A673 (cell line): ENCODE results near the gene TMEM30B. TPM values are rescaled to one million over a fixed set of nuclear protein-coding genes. Genes with fewer than 3 reads are reported as not detected.
A peak's percentile ranks its signal among the peaks of the same experiment; 100 is the strongest.

Source experiments
- BruUV-seq: library from RNA; stranded (reverse); fragments of 400-500 nt; replicated peaks from 2 replicates; lab custom pipeline; 2021; lab: Mats Ljungman, UMichigan
- CTCF ChIA-PET: fragments of 300-600 bp; sonication (Branson Sonifier 250); formaldehyde crosslinking; loops from one replicate; lab custom pipeline; 2022; ENCODE audit warnings: antibody characterized with exemption; lab: Charles Lee
- POLR2A ChIA-PET: fragments of 300-600 bp; sonication (Branson Sonifier 250); formaldehyde crosslinking; loops from one replicate; lab custom pipeline; 2022; ENCODE audit warnings: antibody characterized with exemption; ENCODE audit not compliant: low non-redundant PET; lab: Charles Lee
- DNase-seq: peaks from one replicate; pipeline ENCODE4 v3.0.0-alpha.2; 2015; ENCODE audit warnings: low spot score
- H3K27ac ChIP-seq: fragments of 200-600 bp; sonication (generic); 2 replicates; pipeline ENCODE4 v1.5.1; 2016; ENCODE audit warnings: mixed run types, low read depth, mild to moderate bottlenecking, mixed read lengths, antibody characterized with exemption, low read length; ENCODE audit not compliant: poor library complexity, severe bottlenecking
- H3K27me3 ChIP-seq: fragments of 200-600 bp; sonication (generic); replicated peaks from 2 replicates; pipeline ENCODE4 v1.6.1; 2017; ENCODE audit warnings: mixed run types, low read depth, mild to moderate bottlenecking, mixed read lengths, antibody characterized with exemption, low read length; ENCODE audit not compliant: insufficient read depth, poor library complexity
- H3K36me3 ChIP-seq: fragments of 200-600 bp; sonication (generic); 2 replicates; pipeline ENCODE4 v1.6.1; 2016; ENCODE audit warnings: mixed run types, mild to moderate bottlenecking, mixed read lengths, antibody characterized with exemption, low read length; ENCODE audit not compliant: insufficient read depth, poor library complexity, severe bottlenecking
- H3K4me1 ChIP-seq: fragments of 200-600 bp; sonication (generic); 2 replicates; pipeline ENCODE4 v1.6.1; 2017; ENCODE audit warnings: mixed run types, mild to moderate bottlenecking, mixed read lengths, antibody characterized with exemption, low read length; ENCODE audit not compliant: insufficient read depth, poor library complexity, severe bottlenecking
- H3K4me3 ChIP-seq: fragments of 200-600 bp; sonication (generic); 2 replicates; pipeline ENCODE4 v1.5.1; 2016; ENCODE audit warnings: low read depth, mixed run types, mild to moderate bottlenecking, mixed read lengths, low read length; ENCODE audit not compliant: poor library complexity, severe bottlenecking
- H3K9me3 ChIP-seq: fragments of 200-600 bp; sonication (generic); 2 replicates; pipeline ENCODE4 v1.6.1; 2016; ENCODE audit warnings: mixed run types, low read depth, mild to moderate bottlenecking, mixed read lengths, antibody characterized with exemption, low read length; ENCODE audit not compliant: poor library complexity, severe bottlenecking
- EZH2 ChIP-seq: fragments of 200-600 bp; sonication (generic); IDR thresholded peaks from 2 replicates; pipeline ENCODE4 v1.6.1; 2017; ENCODE audit warnings: borderline replicate concordance, low read depth, mild to moderate bottlenecking, mixed read lengths, antibody characterized with exemption, low read length; ENCODE audit not compliant: poor library complexity, severe bottlenecking
- intact Hi-C: fragments of 100-400 bp; cut with micrococcal nuclease; formaldehyde crosslinking; loops from one replicate; pipeline ENCODE4 v1.10.0; 2022; ENCODE audit not compliant: unreplicated experiment
- total RNA-seq: library from RNA; stranded (reverse); gene quantifications from 2 replicates; pipeline ENCODE4 v1.2.3, GENCODE V29; 2021
- TF ChIP-seq, protein P1 (sequence below): fragments of 300-800, 200-600 bp; sonication (generic); conservative IDR thresholded peaks from 2 replicates; pipeline ENCODE4 v1.5.1; 2017; ENCODE audit warnings: low read depth, mild to moderate bottlenecking, antibody characterized with exemption, low read length, moderate library complexity, mixed read lengths

TMEM30B gene
- total RNA-seq, 1 experiment from 2014 or later = 0.15 TPM

DNA sequence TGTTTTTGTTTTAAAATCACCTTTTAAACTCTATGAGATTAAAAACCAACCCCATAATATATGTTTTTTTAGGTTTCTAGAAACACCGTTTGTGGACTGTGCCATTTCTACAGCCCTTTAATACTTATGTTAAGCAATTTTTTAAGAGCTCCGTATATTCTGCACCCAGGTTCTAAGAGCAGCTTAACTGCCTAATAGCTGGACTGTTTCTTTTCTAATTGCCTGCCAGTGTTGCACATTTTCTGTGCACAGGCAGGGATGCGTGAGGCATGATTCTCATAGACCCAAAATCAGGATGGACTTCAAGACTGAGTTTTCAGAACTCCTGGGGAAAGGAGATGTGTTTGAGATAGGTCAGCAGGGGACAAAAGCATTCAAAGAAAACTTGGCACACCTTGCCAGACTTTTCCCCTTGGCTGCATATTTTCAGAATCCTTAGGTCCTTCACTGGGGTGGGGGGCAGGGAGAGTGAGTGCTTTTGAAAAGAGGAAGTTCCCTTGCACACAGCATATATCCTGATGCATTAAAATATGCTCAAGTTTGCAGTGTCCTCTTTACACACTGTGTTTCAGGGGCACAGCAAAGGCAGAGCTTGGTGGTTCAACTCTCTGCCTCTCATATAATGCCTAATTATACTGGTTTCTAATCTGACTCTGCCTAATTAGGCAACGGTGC, 27.9 kb downstream of the TMEM30B start:
- no peaks in the 10 kb centered on the region for H3K36me3 ChIP-seq
- no peak for DNase-seq
- ChIA-PET POLR2A (no interaction called here), CTCF (interaction anchor here (0.5 to 2.3 kb wide), 6 partner anchors 70 to 1986 kb away, joined by 3 to 12 read pairs (median 4); no protein-coding TSS in a partner anchor)
- H3K4me3 ChIP-seq = no peak overlapping the region
- no peaks in the 10 kb centered on the region for H3K9me3 ChIP-seq
- no peaks in the 10 kb centered on the region for H3K27me3 ChIP-seq
- BruUV-seq = no TSS peak
- peaks cover 20% of the 10 kb centered on the region for H3K4me1 ChIP-seq
- intact Hi-C loops = loop anchor here (5.0 to 10.0 kb wide), 7 partner anchors 108 to 898 kb away; partner anchors contain the start of genes SIX4, SLC38A6 and TRMT5
- TF ChIP-seq, protein P1, sequence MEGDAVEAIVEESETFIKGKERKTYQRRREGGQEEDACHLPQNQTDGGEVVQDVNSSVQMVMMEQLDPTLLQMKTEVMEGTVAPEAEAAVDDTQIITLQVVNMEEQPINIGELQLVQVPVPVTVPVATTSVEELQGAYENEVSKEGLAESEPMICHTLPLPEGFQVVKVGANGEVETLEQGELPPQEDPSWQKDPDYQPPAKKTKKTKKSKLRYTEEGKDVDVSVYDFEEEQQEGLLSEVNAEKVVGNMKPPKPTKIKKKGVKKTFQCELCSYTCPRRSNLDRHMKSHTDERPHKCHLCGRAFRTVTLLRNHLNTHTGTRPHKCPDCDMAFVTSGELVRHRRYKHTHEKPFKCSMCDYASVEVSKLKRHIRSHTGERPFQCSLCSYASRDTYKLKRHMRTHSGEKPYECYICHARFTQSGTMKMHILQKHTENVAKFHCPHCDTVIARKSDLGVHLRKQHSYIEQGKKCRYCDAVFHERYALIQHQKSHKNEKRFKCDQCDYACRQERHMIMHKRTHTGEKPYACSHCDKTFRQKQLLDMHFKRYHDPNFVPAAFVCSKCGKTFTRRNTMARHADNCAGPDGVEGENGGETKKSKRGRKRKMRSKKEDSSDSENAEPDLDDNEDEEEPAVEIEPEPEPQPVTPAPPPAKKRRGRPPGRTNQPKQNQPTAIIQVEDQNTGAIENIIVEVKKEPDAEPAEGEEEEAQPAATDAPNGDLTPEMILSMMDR = no peak
- TF ChIP-seq EZH2 = no peak
- no peak overlapping the region for H3K27ac ChIP-seq

DNA sequence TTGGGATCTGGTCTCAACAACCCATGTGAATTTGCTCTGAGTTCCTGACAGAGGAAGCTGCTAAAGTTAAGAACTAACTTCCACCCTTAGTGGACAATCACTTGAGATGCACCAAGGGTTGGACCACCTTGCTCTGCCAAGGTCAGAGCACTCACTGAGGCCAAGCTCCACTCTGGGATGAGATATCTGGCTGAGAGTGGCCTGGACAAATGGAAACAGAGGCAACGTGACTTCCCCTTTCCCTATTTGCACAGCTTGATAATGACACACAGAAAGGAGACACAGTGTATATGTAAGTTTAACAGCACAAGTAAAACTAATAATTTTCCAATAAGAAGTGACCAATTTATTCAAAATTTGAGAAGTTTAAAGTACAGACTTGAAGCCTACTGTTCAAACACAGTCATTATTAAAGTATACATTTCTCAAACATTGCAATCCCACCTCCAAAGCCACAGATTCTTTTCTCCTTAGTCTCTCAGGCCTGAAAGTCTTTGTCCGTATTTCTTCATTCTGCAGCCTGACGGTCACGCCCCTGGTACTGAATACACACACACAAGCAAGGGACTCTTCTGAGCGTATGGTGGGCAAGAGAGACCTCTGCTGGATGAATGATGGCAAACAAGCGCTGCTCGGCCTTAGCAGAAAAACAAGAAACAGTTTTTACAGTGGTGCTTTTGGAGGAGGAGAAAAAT, 28.6 kb downstream of the TMEM30B start:
- ChIA-PET CTCF (interaction anchor here (0.5 to 2.3 kb wide), 4 partner anchors 53 to 767 kb away, joined by 3 to 12 read pairs (median 4); no protein-coding TSS in a partner anchor), POLR2A (interaction anchor here (0.5 kb wide), 1 partner anchor 60 kb away, joined by 3 read pairs; no protein-coding TSS in a partner anchor)
- Histone ChIP-seq H3K4me3 (no peak overlapping the region), H3K27ac (peak overlapping the region; percentile 26), H3K9me3 (no peaks in the 10 kb centered on the region), H3K4me1 (peaks cover 14% of the 10 kb centered on the region), H3K36me3 (no peaks in the 10 kb centered on the region), H3K27me3 (no peaks in the 10 kb centered on the region)
- TF ChIP-seq, protein P1 = peak; percentile 95
- TF ChIP-seq EZH2 = no peak
- BruUV-seq = no TSS peak
- intact Hi-C loops = loop anchor here (1.0 to 10.0 kb wide), 9 partner anchors 69 to 898 kb away; partner anchors contain the start of genes SIX4, SLC38A6 and TRMT5
- peak; percentile 93 for DNase-seq

- intact Hi-C loops = loop anchor here (5.0 to 10.0 kb wide), 7 partner anchors 105 to 895 kb away; partner anchors contain the start of genes SIX4, SLC38A6 and TRMT5
- Histone ChIP-seq H3K4me1 (peaks cover 13% of the 10 kb centered on the region), H3K9me3 (no peaks in the 10 kb centered on the region), H3K27me3 (no peaks in the 10 kb centered on the region), H3K36me3 (no peaks in the 10 kb centered on the region), H3K27ac (no peak overlapping the region), H3K4me3 (no peak overlapping the region)
- ChIA-PET POLR2A (no interaction called here), CTCF (interaction anchor here (0.7 kb wide), 1 partner anchor 625 kb away, joined by 3 read pairs; no protein-coding TSS in a partner anchor)
- DNase-seq = no peak
- no TSS peak for BruUV-seq
- TF ChIP-seq, protein P1 = no peak
- no peak for TF ChIP-seq EZH2
Measured at GRCh38 chr14:61250063-61250462, 31.1 kb downstream of the TMEM30B start.
